IPS-11a (cell line): ENCODE data around the gene CEP83.
"Not testable (repeated sequence)": the region's sequence is repeated elsewhere in the genome, so short reads cannot be mapped to it uniquely, and the experiment has no call there.

Source experiments
- H3K4me3 ChIP-seq: one replicate; pipeline ENCODE4 v1.5.1; 2013; ENCODE audit warnings: low read depth, low read length, control low read depth

Gene CEP83

DNA sequence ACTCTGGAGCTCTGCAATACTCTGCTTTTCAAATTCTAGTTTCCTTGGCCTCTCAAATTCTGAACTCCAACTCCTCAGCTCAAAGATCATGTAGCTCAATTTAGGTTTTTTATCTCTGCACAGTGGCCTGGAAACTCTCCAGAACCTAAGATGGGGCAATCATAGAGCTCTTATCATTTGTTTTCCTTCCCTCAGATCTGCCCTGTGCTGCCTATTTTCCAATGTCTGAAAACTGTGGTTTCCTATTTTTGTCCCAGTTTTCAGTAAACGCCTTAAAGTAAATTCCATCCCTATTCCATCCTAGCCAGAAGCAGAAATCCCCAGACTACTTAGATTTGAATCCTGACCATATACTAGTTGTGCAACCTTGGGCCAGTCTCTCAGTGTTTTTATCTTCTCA lies 73.2 kb downstream of the CEP83 start:
- no peak overlapping the region for H3K4me3 ChIP-seq

DNA sequence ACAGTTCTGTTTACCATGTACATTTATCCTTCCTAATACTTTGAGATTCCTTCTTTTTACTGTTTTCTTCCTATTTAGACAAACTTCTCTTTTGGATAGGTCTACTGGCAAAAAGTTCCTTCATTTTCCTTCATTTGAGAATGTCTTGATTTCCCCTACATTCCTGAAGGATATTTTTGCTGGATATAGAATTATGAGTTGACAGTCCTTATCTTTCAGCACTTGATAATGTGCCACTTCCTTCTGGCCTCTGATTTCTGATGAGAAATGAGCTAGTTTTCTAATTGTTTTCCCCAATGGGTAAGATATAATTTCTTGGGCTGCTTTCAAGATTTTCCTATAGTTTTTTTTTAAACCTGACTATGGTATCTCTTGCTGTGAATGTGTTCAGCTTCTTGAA lies 75.6 kb downstream of the CEP83 start:
- H3K4me3 ChIP-seq = no peak overlapping the region

DNA sequence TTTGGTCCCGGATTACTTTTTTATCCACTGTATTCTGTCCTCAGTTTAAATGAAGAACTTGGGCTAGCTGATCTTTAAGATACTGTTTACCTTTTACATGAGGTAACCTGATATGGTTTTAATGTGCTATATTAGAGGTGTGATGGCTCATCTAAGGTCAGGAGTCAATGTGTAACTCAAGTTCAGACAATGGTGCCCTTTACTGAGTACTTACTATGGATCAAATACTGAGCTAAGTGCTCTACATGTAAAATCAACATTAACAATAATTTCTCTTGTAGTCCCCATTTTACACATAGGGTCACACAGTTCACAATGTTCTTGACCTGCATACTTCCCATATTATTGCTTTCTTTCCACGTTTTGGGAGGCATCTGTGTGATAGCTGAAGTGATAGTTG lies 79.2 kb downstream of the CEP83 start:
- H3K4me3 ChIP-seq = no peak overlapping the region

- no peak overlapping the region for H3K4me3 ChIP-seq
Measured at GRCh38 chr12:94379479-94380113, 80.1 kb downstream of the CEP83 start.

DNA sequence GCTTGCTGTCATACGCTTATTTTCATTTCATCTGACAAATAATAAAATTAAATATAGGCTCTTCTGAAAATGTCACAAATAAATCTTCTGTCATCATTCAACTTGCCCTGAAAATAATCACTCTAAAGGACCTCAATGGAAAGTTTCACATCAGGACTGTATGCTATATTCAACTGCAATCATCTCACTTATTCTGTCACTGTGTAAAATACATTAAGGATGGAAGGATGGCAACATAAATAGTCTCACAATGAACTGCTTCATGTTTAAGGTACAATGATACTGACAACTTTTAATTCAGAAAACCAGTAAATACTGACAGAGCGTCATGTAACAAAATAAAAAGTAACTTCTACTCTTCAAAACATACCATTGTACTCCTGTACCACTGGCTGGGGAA lies 82.1 kb downstream of the CEP83 start:
- no peak overlapping the region for H3K4me3 ChIP-seq

DNA sequence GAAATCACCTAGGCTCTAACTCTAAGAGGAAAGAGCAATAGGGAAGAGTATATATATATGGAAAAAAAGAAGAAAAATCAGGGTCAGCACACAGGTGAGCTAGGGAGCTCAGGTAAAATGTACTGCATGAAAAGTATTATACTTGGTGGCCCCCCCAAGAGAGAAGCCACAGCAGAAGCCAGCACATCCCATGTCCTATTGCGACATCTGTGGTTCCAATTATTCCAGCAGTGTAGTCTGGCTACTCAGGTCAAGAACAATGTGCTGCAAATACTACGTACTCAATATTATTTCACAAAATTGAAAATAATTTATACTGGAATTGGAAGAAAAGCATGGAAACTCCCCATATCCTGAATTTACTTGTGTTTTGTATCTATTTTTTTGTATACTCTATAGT lies 85.5 kb downstream of the CEP83 start:
- no peak overlapping the region for H3K4me3 ChIP-seq

DNA sequence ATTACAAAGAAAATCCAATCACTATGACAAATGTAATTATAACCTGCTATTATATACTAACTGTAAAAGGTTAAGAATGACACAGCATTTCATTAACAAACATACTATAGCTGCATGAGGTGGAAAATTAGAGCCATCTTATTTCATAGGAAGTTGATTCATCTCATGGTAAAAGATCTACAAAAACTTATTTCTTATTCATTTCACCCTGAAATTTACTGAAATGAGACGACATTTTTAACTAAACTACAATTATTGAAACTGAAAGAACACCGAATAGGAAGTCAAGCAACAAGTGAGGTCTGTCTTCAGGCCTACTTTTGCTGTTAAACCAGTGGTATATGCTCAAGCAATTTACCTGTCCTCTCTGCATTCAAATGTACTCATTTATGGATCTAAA lies 87.2 kb downstream of the CEP83 start:
- no peak overlapping the region for H3K4me3 ChIP-seq

GRCh38 chr12:94362653-94363052 lies 97.0 kb downstream of the CEP83 start:
- no peak overlapping the region for H3K4me3 ChIP-seq

- no peak overlapping the region for H3K4me3 ChIP-seq
Measured at GRCh38 chr12:94359761-94360160, 99.9 kb downstream of the CEP83 start.

DNA sequence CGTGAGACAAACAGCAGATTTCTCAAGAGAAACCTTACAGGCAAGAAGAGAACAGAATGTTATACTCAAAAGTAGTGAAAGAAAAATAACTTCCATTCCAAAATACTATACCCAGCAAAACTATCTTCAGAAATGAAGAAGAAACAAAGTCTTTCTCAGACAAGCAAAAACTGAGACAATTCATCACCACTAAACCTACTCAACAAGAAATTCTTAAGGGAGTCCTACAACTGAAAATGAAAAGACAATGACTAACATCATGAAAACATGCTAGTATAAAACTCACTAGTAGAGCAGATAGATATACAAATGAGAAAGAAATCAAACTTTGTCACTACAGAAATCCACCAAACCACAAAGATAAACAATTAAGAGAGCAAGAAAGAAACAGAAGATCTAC lies 106.5 kb downstream of the CEP83 start:
- H3K4me3 ChIP-seq = no peak overlapping the region

DNA sequence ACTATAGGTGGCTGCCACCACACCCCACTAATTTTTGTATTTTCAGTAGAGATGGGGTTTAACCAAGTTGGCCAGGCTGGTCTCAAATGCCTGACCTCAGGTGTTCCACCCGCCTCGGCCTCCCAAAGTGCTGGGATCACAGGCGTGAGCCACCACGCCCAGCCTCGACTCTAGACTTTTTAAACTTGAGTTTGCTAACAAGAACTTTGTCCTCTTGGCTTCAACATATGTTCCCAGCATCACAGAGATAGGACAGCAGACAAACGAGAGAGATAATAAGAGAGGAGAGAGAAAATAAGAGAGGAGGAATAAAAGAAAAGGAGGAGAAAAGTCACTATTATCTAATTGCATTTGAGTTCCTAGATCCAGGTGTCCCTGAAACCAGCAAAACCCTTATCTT lies 119.1 kb downstream of the CEP83 start:
- H3K4me3 ChIP-seq = no peak overlapping the region

- H3K4me3 ChIP-seq = no peak overlapping the region
Measured at GRCh38 chr12:94338006-94338794, 121.5 kb downstream of the CEP83 start.

DNA sequence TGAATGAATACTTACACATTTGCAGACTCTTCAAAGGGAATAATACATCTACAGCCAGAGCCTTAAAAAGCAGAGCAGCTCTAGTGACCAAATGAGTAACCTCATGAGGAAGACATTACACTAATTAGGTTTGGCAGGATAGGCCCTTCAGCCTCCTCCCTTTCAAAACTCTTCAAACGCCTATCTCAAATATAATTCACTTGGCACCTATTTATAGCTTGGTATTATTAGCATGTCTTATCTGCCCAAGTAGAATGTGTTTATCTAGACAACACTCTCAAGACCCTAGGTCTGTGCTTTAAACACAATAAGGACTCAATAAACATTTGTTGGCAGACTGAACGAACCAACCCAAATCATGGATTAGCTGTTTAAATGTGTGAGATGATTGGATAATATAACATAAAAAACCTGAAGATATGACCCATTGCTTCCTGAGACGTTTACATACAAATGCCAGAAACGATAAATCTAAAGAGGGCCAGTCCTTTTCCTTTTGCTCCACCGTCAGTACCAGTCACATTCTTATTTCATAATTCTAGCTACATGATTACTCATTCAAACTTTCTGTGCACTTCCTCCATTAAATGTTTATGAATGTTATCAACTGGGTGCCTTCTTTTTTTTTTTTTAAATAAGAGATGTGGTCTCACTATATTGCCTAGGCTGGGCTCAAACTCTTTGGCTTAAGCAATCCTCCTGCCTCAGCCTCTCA lies 123.3 kb downstream of the CEP83 start:
- H3K4me3 ChIP-seq = no peak overlapping the region

DNA sequence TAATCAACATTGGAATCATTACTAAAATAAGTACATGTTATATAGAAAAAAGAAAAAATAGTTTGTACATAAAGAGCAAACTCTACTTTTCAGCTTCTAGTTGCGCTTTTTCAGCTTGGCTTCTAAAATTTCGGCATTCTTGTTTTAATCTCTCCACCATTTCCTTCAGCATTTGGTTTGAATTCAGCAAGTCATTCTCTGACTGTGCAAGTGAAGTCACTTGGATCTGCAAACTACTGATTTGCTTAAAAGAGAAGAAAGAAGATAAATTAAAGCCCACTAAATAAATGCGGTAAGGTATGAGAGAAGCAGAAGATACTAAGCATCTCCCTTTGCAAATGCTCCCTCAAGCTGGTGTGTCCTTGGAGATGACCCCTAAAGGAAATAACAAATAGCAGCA lies 126.3 kb downstream of the CEP83 start:
- no peak overlapping the region for H3K4me3 ChIP-seq

DNA sequence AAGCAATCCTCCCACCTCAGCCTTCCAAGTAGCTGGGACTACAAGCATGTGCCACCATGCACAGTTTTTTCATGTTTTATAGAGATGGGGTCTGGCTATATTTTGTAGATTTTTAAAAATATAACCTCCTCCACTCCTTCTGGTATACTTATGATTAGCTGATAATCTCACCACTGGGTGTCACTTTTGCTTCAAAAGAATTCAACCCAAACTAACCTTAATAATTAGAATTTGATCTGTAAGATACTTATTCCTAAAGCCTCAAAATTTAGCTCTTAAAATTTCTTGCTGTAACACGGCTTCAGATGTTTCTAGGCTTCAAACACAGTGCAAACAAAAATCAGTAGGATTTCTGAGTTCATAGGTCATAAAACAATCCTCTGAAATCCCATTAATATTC lies 130.3 kb downstream of the CEP83 start:
- no peak overlapping the region for H3K4me3 ChIP-seq

DNA sequence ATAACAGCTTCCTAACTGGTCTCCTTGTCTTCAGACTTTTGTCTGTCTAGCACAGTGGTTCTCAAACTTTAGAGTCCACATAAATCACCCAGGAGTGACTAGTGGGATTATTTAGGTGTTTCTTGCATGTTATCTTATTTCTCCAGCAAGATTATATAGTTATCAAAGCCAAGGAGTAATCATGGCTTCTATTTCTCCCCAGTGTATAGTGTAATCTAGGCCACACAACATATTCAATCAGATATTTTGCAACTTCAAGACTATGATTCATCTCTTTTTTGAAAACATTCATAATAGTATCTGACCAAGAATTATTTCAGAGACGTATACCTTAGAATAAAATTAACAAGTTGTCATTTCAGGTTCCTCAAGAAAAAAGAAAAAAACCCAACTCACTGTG lies 131.9 kb downstream of the CEP83 start:
- no peak overlapping the region for H3K4me3 ChIP-seq

DNA sequence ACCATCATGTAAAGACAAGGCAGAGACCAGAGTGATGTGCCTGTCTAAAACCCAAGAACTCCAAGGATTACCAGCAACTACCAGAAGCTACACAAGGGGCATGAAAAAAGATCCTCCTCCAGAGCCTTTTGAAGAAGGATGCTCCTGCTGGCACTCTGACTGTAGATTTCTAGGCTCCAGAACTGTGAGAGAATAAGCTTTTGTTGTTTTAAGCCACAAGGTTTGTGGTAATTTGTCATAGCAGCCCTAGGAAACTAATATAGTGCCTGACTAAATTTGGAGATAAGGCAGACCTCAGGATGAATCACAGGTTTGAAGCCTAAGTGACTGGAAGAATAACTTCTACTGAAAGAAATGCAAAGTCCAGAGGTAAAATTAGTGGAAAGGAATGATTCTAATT lies 132.9 kb downstream of the CEP83 start:
- H3K4me3 ChIP-seq = no peak overlapping the region

- no peak overlapping the region for H3K4me3 ChIP-seq
Measured at GRCh38 chr12:94326234-94326633, 133.4 kb downstream of the CEP83 start.

DNA sequence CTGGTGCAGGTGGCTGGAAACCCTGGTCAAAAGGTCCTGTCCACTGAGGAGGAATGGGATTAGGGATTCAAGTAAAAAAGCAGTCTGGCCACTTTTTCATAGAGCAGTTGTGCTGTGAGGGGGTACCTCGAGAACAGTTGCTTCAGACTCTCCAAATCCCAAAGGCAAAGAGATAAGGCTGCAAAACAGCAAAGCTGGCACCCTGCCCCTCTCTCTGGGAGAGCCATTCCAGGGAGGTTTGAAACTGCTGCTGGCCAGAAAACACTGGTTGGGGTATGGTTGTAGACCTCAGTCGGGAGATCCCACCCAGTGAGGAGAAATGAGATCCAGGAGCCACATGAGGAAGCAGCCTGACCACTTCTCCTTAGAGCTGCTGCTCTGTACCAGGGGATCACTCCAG lies 137.3 kb downstream of the CEP83 start:
- no peak overlapping the region for H3K4me3 ChIP-seq

DNA sequence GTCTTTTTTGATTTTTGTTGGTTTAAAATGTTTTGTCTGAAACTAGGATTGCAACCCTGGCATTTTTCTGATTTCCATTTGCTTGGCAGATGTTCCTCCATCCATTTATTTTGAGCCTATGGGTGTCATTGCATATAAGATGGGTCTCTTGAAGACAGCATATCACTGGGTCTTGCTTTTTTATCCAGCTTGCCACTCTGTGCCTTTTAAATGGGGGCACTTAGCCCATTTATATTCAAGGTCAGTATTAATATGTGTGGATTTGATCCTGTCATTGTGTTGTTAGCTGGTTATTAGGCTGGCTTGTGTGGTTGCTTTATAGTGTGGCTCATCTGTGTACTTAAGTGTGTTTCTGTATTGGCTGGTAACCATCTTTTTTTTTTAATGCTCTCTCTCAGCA lies 139.6 kb downstream of the CEP83 start:
- no peak overlapping the region for H3K4me3 ChIP-seq

DNA sequence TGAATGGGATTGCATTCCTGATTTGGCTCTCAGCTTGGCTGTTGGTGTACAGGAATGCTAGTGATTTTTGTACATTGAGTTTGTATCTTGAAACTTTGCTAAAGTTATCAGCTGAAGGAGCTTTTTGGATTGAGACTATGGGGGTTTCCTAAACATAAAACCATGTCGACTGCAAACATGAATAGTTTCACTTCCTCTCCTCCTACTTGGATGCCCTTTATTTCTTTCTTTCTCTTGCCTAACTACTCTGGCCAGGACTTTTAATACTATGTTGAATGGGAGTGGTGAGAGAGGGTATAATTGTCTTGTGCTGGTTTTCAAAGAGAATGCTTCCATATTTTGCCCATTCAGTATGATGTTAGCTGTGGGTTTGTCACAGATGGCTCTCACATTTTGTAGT lies 141.5 kb downstream of the CEP83 start:
- H3K4me3 ChIP-seq = no peak overlapping the region

DNA sequence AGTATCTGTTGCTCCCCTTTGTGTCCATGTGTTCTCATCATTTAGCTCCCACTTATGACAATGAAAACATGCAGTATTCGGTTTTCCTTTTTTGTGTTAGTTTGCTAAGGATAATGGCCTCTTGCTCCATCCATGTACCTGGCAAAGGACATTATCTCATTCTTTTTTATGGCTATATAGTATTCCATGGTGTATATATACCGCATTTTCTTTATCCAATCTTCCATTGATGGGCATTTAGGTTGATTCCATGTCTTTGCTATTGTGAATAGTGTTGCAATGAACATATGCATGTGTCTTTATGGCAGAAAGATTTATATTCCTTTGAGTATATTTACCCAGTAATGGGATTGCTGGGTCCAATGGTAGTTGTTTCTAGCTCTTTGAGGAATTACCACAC lies 143.1 kb downstream of the CEP83 start:
- H3K4me3 ChIP-seq = not testable (repeated sequence)
